GM23338 (cell line): Measurements from ENCODE around the gene CDHR3. TPM values are rescaled to one million over a fixed set of nuclear protein-coding genes. Genes with fewer than 3 reads are reported as not detected.
A peak's percentile ranks its signal among the peaks of the same experiment; 100 is the strongest.

Experiments
- ATAC-seq: fragments of 200-7000 bp; cut with Tn5 transposase; 3 replicates; pipeline ENCODE4 v1.9.1; 2020
- DNase-seq: peaks from one replicate; pipeline ENCODE4 v3.0.0-alpha.2; 2015; ENCODE audit warnings: low spot score
- H2AFZ ChIP-seq: fragments of 200-600 bp; sonication (generic); 2 replicates; pipeline ENCODE4 v1.8.0; 2016; ENCODE audit warnings: antibody characterized with exemption, mild to moderate bottlenecking, moderate library complexity
- H3F3A ChIP-seq: fragments of 200-600 bp; sonication (generic); replicated peaks from 2 replicates; pipeline ENCODE4 v1.8.0; 2017; ENCODE audit warnings: antibody characterized with exemption, mixed run types, low read depth
- H3K27ac ChIP-seq: fragments of 200-600 bp; sonication (generic); 2 replicates; pipeline ENCODE4 v1.6.1; 2016; ENCODE audit warnings: low read depth
- H3K27me3 ChIP-seq: fragments of 200-600 bp; sonication (generic); 2 replicates; pipeline ENCODE4 v1.8.0; 2016; ENCODE audit warnings: mild to moderate bottlenecking, mixed run types, moderate library complexity; ENCODE audit not compliant: insufficient read depth
- H3K36me3 ChIP-seq: fragments of 200-600 bp; sonication (generic); 2 replicates; pipeline ENCODE4 v1.8.0; 2016; ENCODE audit warnings: mild to moderate bottlenecking; ENCODE audit not compliant: insufficient read depth
- H3K4me1 ChIP-seq: fragments of 200-600 bp; sonication (generic); 2 replicates; pipeline ENCODE4 v1.8.0; 2016; ENCODE audit warnings: mild to moderate bottlenecking, moderate library complexity; ENCODE audit not compliant: insufficient read depth
- H3K4me2 ChIP-seq: fragments of 200-600 bp; sonication (generic); 2 replicates; pipeline ENCODE4 v1.7.1; 2017; ENCODE audit warnings: mixed run types
- H3K4me3 ChIP-seq: fragments of 200-600 bp; sonication (generic); 2 replicates; pipeline ENCODE4 v1.6.1; 2016; ENCODE audit warnings: mixed run types
- H3K79me2 ChIP-seq: fragments of 200-600 bp; sonication (generic); replicated peaks from 2 replicates; pipeline ENCODE4 v1.8.0; 2017; ENCODE audit warnings: mild to moderate bottlenecking; ENCODE audit not compliant: insufficient read depth
- H3K9me2 ChIP-seq: fragments of 200-600 bp; sonication (generic); 2 replicates; pipeline ENCODE4 v1.8.0; 2017; ENCODE audit not compliant: insufficient read depth
- H4K20me1 ChIP-seq: fragments of 200-600 bp; sonication (generic); replicated peaks from 2 replicates; pipeline ENCODE4 v1.8.0; 2017; ENCODE audit warnings: mild to moderate bottlenecking; ENCODE audit not compliant: insufficient read depth
- H3K27ac Mint-ChIP-seq: 2 replicates; pipeline ENCODE4 v1.8.0; 2020; ENCODE audit warnings: inconsistent platforms, mild to moderate bottlenecking, moderate library complexity, mixed read lengths
- H3K27me3 Mint-ChIP-seq: 3 replicates; pipeline ENCODE4 v1.8.0; 2022; ENCODE audit warnings: low read depth, mild to moderate bottlenecking, moderate library complexity, mixed read lengths, inconsistent platforms; ENCODE audit not compliant: insufficient read depth, poor library complexity
- H3K36me3 Mint-ChIP-seq: 3 replicates; pipeline ENCODE4 v1.8.0; 2021; ENCODE audit warnings: low read depth, mild to moderate bottlenecking, inconsistent platforms, moderate library complexity, mixed read lengths
- H3K4me1 Mint-ChIP-seq: 3 replicates; pipeline ENCODE4 v1.8.0; 2020; ENCODE audit warnings: mild to moderate bottlenecking, inconsistent platforms, mixed read lengths
- H3K4me3 Mint-ChIP-seq: 3 replicates; pipeline ENCODE4 v1.8.0; 2021; ENCODE audit warnings: moderate library complexity, mild to moderate bottlenecking, inconsistent platforms, mixed read lengths
- H3K9me3 Mint-ChIP-seq: 3 replicates; pipeline ENCODE4 v1.8.0; 2020; ENCODE audit warnings: moderate library complexity, mild to moderate bottlenecking, inconsistent platforms, mixed read lengths
- CREB1 ChIP-seq: fragments of 250-450 bp; sonication (Bioruptor Pico); IDR thresholded peaks from 2 replicates; pipeline ENCODE4 v1.5.0; 2020; ENCODE audit warnings: low read depth, mild to moderate bottlenecking, moderate library complexity
- CTCF ChIP-seq, 2 experiments: fragments of 200-600 bp in 1 of 2; sonication (generic) in 1 of 2; conservative IDR thresholded peaks; 2 replicates each; pipeline versions ENCODE4 v1.5.1 to v1.6.1; 2016 to 2017; ENCODE audit warnings: antibody characterized with exemption in 2 of 2, low read depth in 2 of 2, mild to moderate bottlenecking in 2 of 2, moderate library complexity in 1 of 2
- ETS1 ChIP-seq: IDR thresholded peaks from 2 replicates; pipeline ENCODE4 v1.6.1; 2016; ENCODE audit warnings: antibody characterized with exemption
- EZH2 ChIP-seq: fragments of 200-600 bp; sonication (generic); IDR thresholded peaks from one replicate; pipeline ENCODE4 v1.8.0; 2017; ENCODE audit warnings: antibody characterized with exemption, mild to moderate bottlenecking, low read depth; ENCODE audit not compliant: unreplicated experiment
- EZH2phosphoT487 ChIP-seq: fragments of 200-600 bp; sonication (generic); IDR thresholded peaks from one replicate; pipeline ENCODE4 v1.8.1; 2018; ENCODE audit warnings: antibody characterized with exemption; ENCODE audit not compliant: unreplicated experiment
- JUNB ChIP-seq: IDR thresholded peaks from one replicate; pipeline ENCODE4 v1.6.1; 2016; ENCODE audit warnings: antibody characterized with exemption; ENCODE audit not compliant: unreplicated experiment
- NANOG ChIP-seq: IDR thresholded peaks from 2 replicates; pipeline ENCODE4 v1.6.1; 2016; ENCODE audit warnings: antibody characterized with exemption, borderline replicate concordance
- POLR2AphosphoS5 ChIP-seq: IDR thresholded peaks from 2 replicates; pipeline ENCODE4 v1.6.1; 2016; ENCODE audit warnings: antibody characterized with exemption, low read depth
- REST ChIP-seq: IDR thresholded peaks from one replicate; pipeline ENCODE4 v1.6.1; 2018; ENCODE audit warnings: antibody characterized with exemption; ENCODE audit not compliant: unreplicated experiment
- STAT1 ChIP-seq: IDR thresholded peaks from one replicate; pipeline ENCODE4 v1.6.1; 2016; ENCODE audit warnings: antibody characterized with exemption; ENCODE audit not compliant: unreplicated experiment
- ZNF114 ChIP-seq: fragments of 250-450 bp; sonication (Bioruptor Pico); IDR thresholded peaks from 2 replicates; pipeline ENCODE4 v1.5.0; 2020; ENCODE audit warnings: mild to moderate bottlenecking, moderate library complexity
- ZNF331 ChIP-seq: fragments of 250-450 bp; sonication (Bioruptor Pico); IDR thresholded peaks from 2 replicates; pipeline ENCODE4 v1.5.0; 2020; ENCODE audit warnings: low read depth, mild to moderate bottlenecking, moderate library complexity
- ZNF462 ChIP-seq: fragments of 250-450 bp; sonication (Bioruptor Pico); IDR thresholded peaks from 2 replicates; pipeline ENCODE4 v1.5.0; 2020; ENCODE audit warnings: mild to moderate bottlenecking, moderate library complexity
- polyA plus RNA-seq: library from polyadenylated mRNA; unstranded; fragments of >200 nt; fragmentation: Nextera tagmentation; extraction: Ambion mirVana; gene quantifications from 2 replicates; pipeline ENCODE4 v1.2.1, GENCODE V29; 2016
- total RNA-seq: library from RNA; depleted of rRNA; stranded (reverse); fragments of >200 nt; shearing (Covaris generic); gene quantifications from 2 replicates; pipeline ENCODE4 v1.2.3, GENCODE V29; 2014

The CDHR3 gene
- total and polyA plus RNA-seq, 2 experiments from 2014 or later = 5.1 to 12.2 TPM

GRCh38 chr7:106021151-106022067 lies 58.3 kb downstream of the CDHR3 start:
- no peak overlapping the region for H3K4me3 Mint-ChIP-seq
- peak overlapping the region; percentile 71 for H3K4me2 ChIP-seq
- 0 out of 2 replicates have a peak overlapping the region, but pooled peaks have one; percentile 23 for H3K4me3 ChIP-seq
- DNase-seq (peak; percentile 53), ATAC-seq (peak; percentile 76)
- no peaks in the 10 kb centered on the region for H4K20me1 ChIP-seq
- H3K36me3 ChIP-seq = no peaks in the 10 kb centered on the region
- H3K9me2 ChIP-seq = peaks cover 20% of the 10 kb centered on the region
- no peaks in the 10 kb centered on the region for H3F3A ChIP-seq
- TF ChIP-seq ZNF331 (CRISPR knock-in tag) = no peak
- TF ChIP-seq STAT1 = no peak
- no peak for TF ChIP-seq CTCF (conservative IDR thresholded peaks at IDR 0.05; ENCODE audit: low read depth in 2 of 2)
- no peak for TF ChIP-seq POLR2AphosphoS5
- TF ChIP-seq EZH2phosphoT487 = no peak
- TF ChIP-seq ETS1 = no peak
- TF ChIP-seq ZNF462 (CRISPR knock-in tag) = no peak
- no peak for TF ChIP-seq REST
- no peak for TF ChIP-seq JUNB
- TF ChIP-seq EZH2 = no peak
- no peak for TF ChIP-seq CREB1
- TF ChIP-seq NANOG = no peak
- no peak for TF ChIP-seq ZNF114 (CRISPR knock-in tag)
- H2AFZ ChIP-seq = peak overlapping the region; percentile 94
- peak overlapping the region; percentile 48; the same call in 1 of the 2 replicates for H3K27ac ChIP-seq
- H3K9me3 Mint-ChIP-seq = no peaks in the 10 kb centered on the region
- peaks cover 1% of the 10 kb centered on the region for H3K27me3 Mint-ChIP-seq
- peak overlapping the region; percentile 67 for H3K27ac Mint-ChIP-seq
- H3K36me3 Mint-ChIP-seq = no peaks in the 10 kb centered on the region
- no peaks in the 10 kb centered on the region for H3K79me2 ChIP-seq
- peaks cover 22% of the 10 kb centered on the region for H3K4me1 ChIP-seq
- peaks cover 33% of the 10 kb centered on the region for H3K4me1 Mint-ChIP-seq
- H3K27me3 ChIP-seq = no peaks in the 10 kb centered on the region
